Erythroblast (primary cell): ENCODE measurements around the gene CA4.

Source experiments
- GATA1 ChIP-seq: IDR thresholded peaks from 2 replicates; pipeline ENCODE4 v1.6.1; 2011; ENCODE audit warnings: low read depth, mild to moderate bottlenecking, control low read depth, low read length, moderate library complexity
- POLR2A ChIP-seq: IDR thresholded peaks from 2 replicates; pipeline ENCODE4 v1.6.1; 2011; ENCODE audit warnings: mild to moderate bottlenecking, low read length

- no peak for TF ChIP-seq POLR2A
- TF ChIP-seq GATA1, result no peak
Observed at GRCh38 chr17:60158751-60159478, 9.1 kb downstream of the CA4 start.
